WTC11 (cell line): ENCODE data around the gene ARAP1.

Source experiments
- CBFB ChIP-seq: sonication (generic); formaldehyde crosslinking; IDR thresholded peaks from 2 replicates; pipeline ENCODE4 v1.8.1; 2022; ENCODE audit warnings: mild to moderate bottlenecking, low read depth, missing genetic modification reagents
- CREB1 ChIP-seq: sonication (generic); formaldehyde crosslinking; IDR thresholded peaks from 2 replicates; pipeline ENCODE4 v1.8.0; 2023; ENCODE audit warnings: mild to moderate bottlenecking, missing genetic modification reagents
- CTCF ChIP-seq: fragments of 200-600 bp; IDR thresholded peaks from 2 replicates; pipeline ENCODE4 v1.8.0; 2022; ENCODE audit warnings: antibody characterized with exemption
- STAT6 ChIP-seq: sonication (generic); formaldehyde crosslinking; conservative IDR thresholded peaks from 2 replicates; pipeline ENCODE4 v1.8.1; 2023; ENCODE audit warnings: mild to moderate bottlenecking, low read depth, missing genetic modification reagents, moderate library complexity
- TF ChIP-seq, protein P1 (sequence below): fragments of 250-450 bp; sonication (Bioruptor Pico); IDR thresholded peaks from 2 replicates; pipeline ENCODE4 v1.9.0; 2021; ENCODE audit warnings: mild to moderate bottlenecking
- TF ChIP-seq, protein P2 (sequence below): sonication (generic); formaldehyde crosslinking; IDR thresholded peaks from 2 replicates; pipeline ENCODE4 v1.8.0; 2022; ENCODE audit warnings: mild to moderate bottlenecking, missing genetic modification reagents
- TF ChIP-seq, protein P3 (sequence below): sonication (generic); formaldehyde crosslinking; IDR thresholded peaks from 2 replicates; pipeline ENCODE4 v1.8.0; 2022; ENCODE audit warnings: mild to moderate bottlenecking, missing genetic modification reagents

DNA sequence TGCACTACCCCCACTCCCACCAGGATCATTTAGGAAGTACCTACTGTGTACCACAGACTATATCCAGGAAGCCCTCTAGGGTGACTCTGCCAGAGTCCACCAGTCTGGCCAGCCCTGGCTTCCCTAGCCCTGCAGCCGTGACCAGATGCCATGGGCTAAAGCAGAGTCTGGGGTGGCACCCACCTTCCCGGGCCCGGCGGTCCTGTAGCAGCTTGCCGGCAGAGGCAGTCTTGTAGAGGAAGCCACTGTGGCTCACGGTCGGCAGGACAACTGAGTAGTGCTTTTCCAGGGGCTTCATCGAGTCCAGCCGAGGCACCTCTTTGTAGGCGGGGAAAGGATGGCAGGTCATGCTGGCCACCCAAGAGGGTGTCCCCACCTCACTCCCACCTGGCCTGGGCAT is 50.7 kb downstream of the ARAP1 start:
- TF ChIP-seq, protein P1, sequence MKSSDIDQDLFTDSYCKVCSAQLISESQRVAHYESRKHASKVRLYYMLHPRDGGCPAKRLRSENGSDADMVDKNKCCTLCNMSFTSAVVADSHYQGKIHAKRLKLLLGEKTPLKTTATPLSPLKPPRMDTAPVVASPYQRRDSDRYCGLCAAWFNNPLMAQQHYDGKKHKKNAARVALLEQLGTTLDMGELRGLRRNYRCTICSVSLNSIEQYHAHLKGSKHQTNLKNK (CRISPR knock-in tag): no peak
- TF ChIP-seq STAT6 (no peak), CTCF (no peak), CBFB (CRISPR knock-in tag) (no peak), CREB1 (CRISPR knock-in tag) (no peak)
- TF ChIP-seq, protein P2, sequence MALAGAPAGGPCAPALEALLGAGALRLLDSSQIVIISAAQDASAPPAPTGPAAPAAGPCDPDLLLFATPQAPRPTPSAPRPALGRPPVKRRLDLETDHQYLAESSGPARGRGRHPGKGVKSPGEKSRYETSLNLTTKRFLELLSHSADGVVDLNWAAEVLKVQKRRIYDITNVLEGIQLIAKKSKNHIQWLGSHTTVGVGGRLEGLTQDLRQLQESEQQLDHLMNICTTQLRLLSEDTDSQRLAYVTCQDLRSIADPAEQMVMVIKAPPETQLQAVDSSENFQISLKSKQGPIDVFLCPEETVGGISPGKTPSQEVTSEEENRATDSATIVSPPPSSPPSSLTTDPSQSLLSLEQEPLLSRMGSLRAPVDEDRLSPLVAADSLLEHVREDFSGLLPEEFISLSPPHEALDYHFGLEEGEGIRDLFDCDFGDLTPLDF (CRISPR knock-in tag): no peak
- TF ChIP-seq, protein P3, sequence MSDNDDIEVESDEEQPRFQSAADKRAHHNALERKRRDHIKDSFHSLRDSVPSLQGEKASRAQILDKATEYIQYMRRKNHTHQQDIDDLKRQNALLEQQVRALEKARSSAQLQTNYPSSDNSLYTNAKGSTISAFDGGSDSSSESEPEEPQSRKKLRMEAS (CRISPR knock-in tag): no peak
